ENCODE data around the gene SBF1.
"Not testable (repeated sequence)": the region's sequence is repeated elsewhere in the genome, so short reads cannot be mapped to it uniquely, and the experiment has no call there.

SBF1 gene

GRCh38 chr22:50408954-50409353, 65.9 kb downstream of the SBF1 start:
- not testable (repeated sequence) for H3K4me1 Mint-ChIP-seq; ATAC-seq (replicated peaks; ENCODE audit: extremely low read depth, poor library complexity, severe bottlenecking); H3K4me3 Mint-ChIP-seq; DNase-seq (ENCODE audit: low spot score in 2 of 2); H3K27me3 Mint-ChIP-seq; H3K9me3 Mint-ChIP-seq; H3K27ac Mint-ChIP-seq (ENCODE audit: low read depth)
- peaks cover 27% of the 10 kb centered on the region for H3K36me3 Mint-ChIP-seq (ENCODE audit: insufficient read depth)

GRCh38 chr22:50408311-50408710, 66.5 kb downstream of the SBF1 start:
- H3K27me3 Mint-ChIP-seq, result no peaks in the 10 kb centered on the region
- H3K27ac Mint-ChIP-seq (ENCODE audit: low read depth), result no peak overlapping the region
- DNase-seq (ENCODE audit: low spot score in 2 of 2) (no peak), ATAC-seq (replicated peaks; ENCODE audit: extremely low read depth, poor library complexity, severe bottlenecking) (no peak)
- no peaks in the 10 kb centered on the region for H3K9me3 Mint-ChIP-seq
- H3K4me3 Mint-ChIP-seq, result no peak overlapping the region
- peaks cover 30% of the 10 kb centered on the region for H3K36me3 Mint-ChIP-seq (ENCODE audit: insufficient read depth)
- H3K4me1 Mint-ChIP-seq, result peaks cover 11% of the 10 kb centered on the region

- Mint-ChIP-seq H3K4me3 (no peak overlapping the region), H3K4me1 (peaks cover 16% of the 10 kb centered on the region), H3K27me3 (no peaks in the 10 kb centered on the region), H3K36me3 (ENCODE audit: insufficient read depth) (peaks cover 29% of the 10 kb centered on the region), H3K27ac (ENCODE audit: low read depth) (peak overlapping the region; percentile 84), H3K9me3 (no peaks in the 10 kb centered on the region)
- no peak for ATAC-seq (replicated peaks; ENCODE audit: extremely low read depth, poor library complexity, severe bottlenecking)
- DNase-seq (ENCODE audit: low spot score in 2 of 2), result no peak
Observed at GRCh38 chr22:50406416-50407170, 68.2 kb downstream of the SBF1 start.

- DNase-seq (ENCODE audit: low spot score in 2 of 2), result no peak
- Mint-ChIP-seq H3K9me3 (no peaks in the 10 kb centered on the region), H3K27ac (ENCODE audit: low read depth) (peak overlapping the region; percentile 64), H3K36me3 (ENCODE audit: insufficient read depth) (peaks cover 25% of the 10 kb centered on the region), H3K27me3 (no peaks in the 10 kb centered on the region), H3K4me3 (peak overlapping the region; percentile 25), H3K4me1 (peaks cover 36% of the 10 kb centered on the region)
- no peak for ATAC-seq (replicated peaks; ENCODE audit: extremely low read depth, poor library complexity, severe bottlenecking)
Observed at GRCh38 chr22:50403701-50404101, 71.1 kb downstream of the SBF1 start.

- H3K4me1 Mint-ChIP-seq, result peaks cover 41% of the 10 kb centered on the region
- H3K27me3 Mint-ChIP-seq, result no peaks in the 10 kb centered on the region
- ATAC-seq (replicated peaks; ENCODE audit: extremely low read depth, poor library complexity, severe bottlenecking) (no peak), DNase-seq (ENCODE audit: low spot score in 2 of 2) (no peak)
- H3K36me3 Mint-ChIP-seq (ENCODE audit: insufficient read depth), result peaks cover 21% of the 10 kb centered on the region
- H3K4me3 Mint-ChIP-seq, result no peak overlapping the region
- H3K9me3 Mint-ChIP-seq, result no peaks in the 10 kb centered on the region
- no peak overlapping the region for H3K27ac Mint-ChIP-seq (ENCODE audit: low read depth)
Observed at GRCh38 chr22:50401907-50402306, 72.9 kb downstream of the SBF1 start.

GRCh38 chr22:50400931-50401330, 73.9 kb downstream of the SBF1 start:
- Mint-ChIP-seq H3K27me3 (no peaks in the 10 kb centered on the region), H3K9me3 (no peaks in the 10 kb centered on the region), H3K4me3 (no peak overlapping the region), H3K27ac (ENCODE audit: low read depth) (peak overlapping the region; percentile 42), H3K4me1 (peaks cover 48% of the 10 kb centered on the region), H3K36me3 (ENCODE audit: insufficient read depth) (peaks cover 23% of the 10 kb centered on the region)
- no peak for DNase-seq (ENCODE audit: low spot score in 2 of 2)
- no peak for ATAC-seq (replicated peaks; ENCODE audit: extremely low read depth, poor library complexity, severe bottlenecking)

GRCh38 chr22:50400406-50400805, 74.4 kb downstream of the SBF1 start:
- Mint-ChIP-seq H3K27me3 (no peaks in the 10 kb centered on the region), H3K4me1 (peaks cover 48% of the 10 kb centered on the region), H3K9me3 (no peaks in the 10 kb centered on the region), H3K27ac (ENCODE audit: low read depth) (peak overlapping the region; percentile 42), H3K36me3 (ENCODE audit: insufficient read depth) (peaks cover 23% of the 10 kb centered on the region), H3K4me3 (peak overlapping the region; percentile 15)
- ATAC-seq (replicated peaks; ENCODE audit: extremely low read depth, poor library complexity, severe bottlenecking) (no peak), DNase-seq (ENCODE audit: low spot score in 2 of 2) (no peak)

- H3K27ac Mint-ChIP-seq (ENCODE audit: low read depth), result peak overlapping the region; percentile 42
- H3K4me3 Mint-ChIP-seq, result peak overlapping the region; percentile 15
- ATAC-seq (replicated peaks; ENCODE audit: extremely low read depth, poor library complexity, severe bottlenecking) (no peak), DNase-seq (ENCODE audit: low spot score in 2 of 2) (no peak)
- H3K9me3 Mint-ChIP-seq, result no peaks in the 10 kb centered on the region
- H3K4me1 Mint-ChIP-seq, result peaks cover 48% of the 10 kb centered on the region
- H3K36me3 Mint-ChIP-seq (ENCODE audit: insufficient read depth), result peaks cover 29% of the 10 kb centered on the region
- no peaks in the 10 kb centered on the region for H3K27me3 Mint-ChIP-seq
Observed at GRCh38 chr22:50399751-50400331, 75.0 kb downstream of the SBF1 start.

GRCh38 chr22:50398831-50399648, 75.8 kb downstream of the SBF1 start:
- no peak overlapping the region for H3K4me3 Mint-ChIP-seq
- H3K9me3 Mint-ChIP-seq, result no peaks in the 10 kb centered on the region
- peak; percentile 40 for ATAC-seq (replicated peaks; ENCODE audit: extremely low read depth, poor library complexity, severe bottlenecking)
- peak overlapping the region; percentile 42 for H3K27ac Mint-ChIP-seq (ENCODE audit: low read depth)
- no peaks in the 10 kb centered on the region for H3K27me3 Mint-ChIP-seq
- no peak for DNase-seq (ENCODE audit: low spot score in 2 of 2)
- H3K4me1 Mint-ChIP-seq, result peaks cover 47% of the 10 kb centered on the region
- peaks cover 34% of the 10 kb centered on the region for H3K36me3 Mint-ChIP-seq (ENCODE audit: insufficient read depth)

- Mint-ChIP-seq H3K4me1 (peaks cover 48% of the 10 kb centered on the region), H3K27ac (ENCODE audit: low read depth) (peak overlapping the region; percentile 93), H3K36me3 (ENCODE audit: insufficient read depth) (peaks cover 42% of the 10 kb centered on the region), H3K4me3 (peak overlapping the region; percentile 18)
- DNase-seq (ENCODE audit: low spot score in 2 of 2); H3K9me3 Mint-ChIP-seq; H3K27me3 Mint-ChIP-seq; ATAC-seq (replicated peaks; ENCODE audit: extremely low read depth, poor library complexity, severe bottlenecking): not testable (repeated sequence)
Observed at GRCh38 chr22:50397371-50398060, 77.3 kb downstream of the SBF1 start.

- Mint-ChIP-seq H3K36me3 (ENCODE audit: insufficient read depth) (peaks cover 44% of the 10 kb centered on the region), H3K4me1 (peaks cover 48% of the 10 kb centered on the region), H3K9me3 (no peaks in the 10 kb centered on the region), H3K4me3 (peak overlapping the region; percentile 18), H3K27me3 (no peaks in the 10 kb centered on the region), H3K27ac (ENCODE audit: low read depth) (peak overlapping the region; percentile 93)
- ATAC-seq (replicated peaks; ENCODE audit: extremely low read depth, poor library complexity, severe bottlenecking), result no peak
- DNase-seq (ENCODE audit: low spot score in 2 of 2), result no peak
Observed at GRCh38 chr22:50396751-50397370, 78.0 kb downstream of the SBF1 start.

All from central memory CD8-positive, alpha-beta T cell (primary cell).